Panc1 (cell line): ENCODE data around the gene MACF1. TPM values are rescaled to one million over a fixed set of nuclear protein-coding genes. Genes with fewer than 3 reads are reported as not detected.

Experiments
- ATAC-seq: fragments of 200-7000 bp; cut with Tn5 transposase; 2 replicates; pipeline ENCODE4 v1.9.1; 2020; ENCODE audit warnings: mild to moderate bottlenecking, moderate library complexity
- BruUV-seq: library from RNA; stranded (reverse); fragments of 400-500 nt; replicated peaks from 2 replicates; lab custom pipeline; 2021; lab: Mats Ljungman, UMichigan
- CTCF ChIA-PET: fragments of 300-600 bp; sonication (Branson Sonifier 250); formaldehyde crosslinking; loops from one replicate; lab custom pipeline; 2022; ENCODE audit warnings: antibody characterized with exemption; lab: Charles Lee
- POLR2A ChIA-PET: fragments of 300-600 bp; sonication (Branson Sonifier 250); formaldehyde crosslinking; loops from one replicate; lab custom pipeline; 2022; ENCODE audit warnings: antibody characterized with exemption; lab: Charles Lee
- DNase-seq: peaks from one replicate; pipeline ENCODE4 v3.0.0-alpha.2; 2010; ENCODE audit warnings: low read depth, low spot score
- H3K27ac ChIP-seq: 2 replicates; pipeline ENCODE4 v1.5.1; 2011; ENCODE audit warnings: mild to moderate bottlenecking, low read length, inconsistent platforms
- H3K27me3 ChIP-seq: fragments of 200-500 bp; sonication (Bioruptor generic); 2 replicates; pipeline ENCODE4 v1.6.0; 2014; ENCODE audit warnings: low read length, inconsistent platforms; ENCODE audit not compliant: control insufficient read depth, insufficient read depth
- H3K36me3 ChIP-seq: fragments of 200-500 bp; sonication (Bioruptor generic); 2 replicates; pipeline ENCODE4 v1.5.1; 2014; ENCODE audit warnings: inconsistent platforms, mild to moderate bottlenecking, low read length, moderate library complexity; ENCODE audit not compliant: control insufficient read depth, insufficient read depth
- H3K4me1 ChIP-seq: 2 replicates; pipeline ENCODE4 v1.5.1; 2011; ENCODE audit warnings: inconsistent platforms, mild to moderate bottlenecking, low read length, moderate library complexity; ENCODE audit not compliant: control insufficient read depth, insufficient read depth
- H3K4me3 ChIP-seq, 2 experiments: 2 replicates each; pipeline ENCODE4 v1.5.1; 2011 to 2012; ENCODE audit warnings: low read depth in 2 of 2, low read length in 2 of 2, mild to moderate bottlenecking in 2 of 2, inconsistent platforms in 1 of 2, moderate library complexity in 1 of 2
- H3K9me3 ChIP-seq: fragments of 200-500 bp; sonication (Bioruptor generic); 2 replicates; pipeline ENCODE4 v1.5.1; 2014; ENCODE audit warnings: low read depth, mild to moderate bottlenecking, inconsistent platforms, low read length, moderate library complexity; ENCODE audit not compliant: control insufficient read depth, insufficient read depth
- CTCF ChIP-seq: fragments of 450-650 bp; IDR thresholded peaks from 2 replicates; pipeline ENCODE4 v1.5.1; 2017; ENCODE audit warnings: mild to moderate bottlenecking
- POLR2AphosphoS5 ChIP-seq: IDR thresholded peaks from 2 replicates; pipeline ENCODE4 v1.6.1; 2012; ENCODE audit warnings: mild to moderate bottlenecking, low read depth, low read length, moderate library complexity
- SIN3A ChIP-seq: IDR thresholded peaks from 2 replicates; pipeline ENCODE4 v1.6.1; 2012; ENCODE audit warnings: low read depth, mild to moderate bottlenecking, low read length, moderate library complexity, borderline replicate concordance; ENCODE audit not compliant: insufficient read depth
- TCF7L2 ChIP-seq: IDR thresholded peaks from 2 replicates; pipeline ENCODE4 v1.6.1; 2011; ENCODE audit warnings: mild to moderate bottlenecking, low read depth, low read length, inconsistent platforms
- in situ Hi-C: cut with HindIII; loops from 2 replicates; pipeline ENCODE4 v1.10.0; 2016; ENCODE audit warnings: low sequenced_read_pairs, low pct_unique_long_range_greater_than_20kb
- intact Hi-C: fragments of 100-400 bp; cut with micrococcal nuclease; formaldehyde crosslinking; loops from one replicate; pipeline ENCODE4 v1.10.0; 2022; ENCODE audit not compliant: unreplicated experiment
- total RNA-seq: library from RNA; stranded (reverse); gene quantifications from one replicate; pipeline ENCODE4 v1.2.1, GENCODE V29; 2021; ENCODE audit not compliant: unreplicated experiment
- TF ChIP-seq, protein P1 (sequence below), 2 experiments: IDR thresholded peaks; 2 replicates each; pipeline ENCODE4 v1.6.1; 2011 to 2012; ENCODE audit warnings: low read depth in 2 of 2, control low read depth in 1 of 2, low read length in 1 of 2, mild to moderate bottlenecking in 1 of 2, moderate library complexity in 1 of 2; ENCODE audit not compliant: insufficient read depth in 1 of 2

The MACF1 gene
- total RNA-seq, 1 experiment from 2014 or later, result 413 TPM

DNA sequence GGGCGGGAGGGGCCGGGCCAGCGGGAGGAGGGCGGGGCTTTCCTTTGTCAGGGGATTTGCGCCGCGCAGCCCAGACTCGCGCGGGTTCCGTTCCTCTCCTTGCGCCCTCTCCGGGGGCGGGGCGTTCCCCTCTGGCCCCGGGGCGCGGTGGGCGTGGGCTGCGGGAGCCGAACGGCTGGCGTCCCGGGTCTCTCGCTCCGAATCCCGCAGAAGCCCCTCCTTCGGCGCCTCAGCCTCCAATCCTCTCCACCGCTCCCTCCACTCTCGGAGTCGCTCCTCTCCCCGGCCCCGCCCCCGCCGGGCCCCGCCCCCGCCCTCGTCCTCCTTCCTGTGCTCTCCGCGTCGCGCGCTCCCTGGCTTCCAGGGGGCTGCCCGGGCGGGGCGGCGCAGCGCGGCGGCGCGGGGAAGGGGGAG lies 204.2 kb downstream of the MACF1 start:
- Histone ChIP-seq H3K27ac (peak overlapping the region; percentile 100; the same call in 1 of the 2 replicates), H3K4me1 (peaks cover 72% of the 10 kb centered on the region), H3K27me3 (no peaks in the 10 kb centered on the region), H3K36me3 (no peaks in the 10 kb centered on the region; the same call in 1 of the 2 replicates), H3K9me3 (no peaks in the 10 kb centered on the region), H3K4me3 (peak overlapping the region; percentile 71 to 95)
- DNase-seq, result no peak
- ATAC-seq, result peak; percentile 87
- POLR2A ChIA-PET, result interaction anchor here (3.6 kb wide), 1 partner anchor 10 kb away, joined by 17 read pairs; no protein-coding TSS in a partner anchor
- CTCF ChIA-PET, result interaction anchor here (0.6 kb wide), 1 partner anchor 16 kb away, joined by 4 read pairs; no protein-coding TSS in a partner anchor
- BruUV-seq, result no TSS peak
- intact Hi-C loops, result loop anchor here (5.0 kb wide), 1 partner anchor 306 kb away; no protein-coding TSS in a partner anchor
- in situ Hi-C loops, result no loop called here
- TF ChIP-seq POLR2AphosphoS5 (peak; percentile 24; the same call in 1 of the 2 replicates), CTCF (no peak)

DNA sequence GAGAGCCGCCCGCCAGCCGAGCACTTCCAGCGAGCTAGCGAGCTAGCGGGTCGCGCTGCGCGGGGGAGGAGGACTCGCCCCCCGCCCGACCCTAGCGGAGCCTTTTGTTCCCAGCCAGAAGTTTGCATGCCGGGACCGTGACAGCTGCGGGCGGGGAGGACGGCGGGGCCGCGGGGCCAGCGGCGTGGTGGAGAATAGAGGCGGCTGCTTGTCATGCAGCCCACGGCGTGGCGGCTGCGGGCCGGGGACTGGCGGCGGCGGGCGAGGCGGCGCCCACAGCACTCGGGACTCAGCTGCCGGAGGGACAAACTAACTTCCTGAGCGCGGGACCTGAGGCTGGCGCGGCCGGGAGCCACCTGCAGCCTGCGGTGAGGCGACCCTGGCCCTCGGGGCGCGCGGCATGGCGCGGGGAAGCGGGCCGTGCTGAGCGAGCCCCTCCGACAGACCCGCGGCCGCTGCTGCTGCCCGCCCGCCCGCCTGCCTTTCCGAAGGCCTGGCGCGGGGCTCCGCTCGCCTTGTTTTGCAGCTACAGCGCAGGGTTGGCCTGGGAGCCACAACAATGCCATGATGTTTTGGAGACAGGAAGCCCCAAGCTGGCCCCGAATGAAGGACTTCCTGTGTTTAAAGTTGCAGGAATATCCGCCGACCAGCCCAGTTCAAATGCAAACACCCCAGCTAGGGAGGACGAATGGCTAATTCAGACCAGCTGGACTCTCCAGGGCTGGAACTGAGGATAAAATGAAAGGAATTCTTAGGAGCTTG lies 204.7 kb downstream of the MACF1 start:
- DNase-seq (no peak), ATAC-seq (peak; percentile 4; the same call in 1 of the 2 replicates)
- POLR2A ChIA-PET, result interaction anchor here (3.6 kb wide), 1 partner anchor 11 kb away, joined by 17 read pairs; no protein-coding TSS in a partner anchor
- peaks cover 76% of the 10 kb centered on the region for H3K4me1 ChIP-seq
- H3K27me3 ChIP-seq, result no peaks in the 10 kb centered on the region
- intact Hi-C loops, result loop anchor here (5.0 kb wide), 1 partner anchor 307 kb away; no protein-coding TSS in a partner anchor
- in situ Hi-C loops, result no loop called here
- TF ChIP-seq POLR2AphosphoS5 (no peak; the same call in 1 of the 2 replicates), SIN3A (no peak), CTCF (no peak), TCF7L2 (no peak)
- TF ChIP-seq, protein P1, sequence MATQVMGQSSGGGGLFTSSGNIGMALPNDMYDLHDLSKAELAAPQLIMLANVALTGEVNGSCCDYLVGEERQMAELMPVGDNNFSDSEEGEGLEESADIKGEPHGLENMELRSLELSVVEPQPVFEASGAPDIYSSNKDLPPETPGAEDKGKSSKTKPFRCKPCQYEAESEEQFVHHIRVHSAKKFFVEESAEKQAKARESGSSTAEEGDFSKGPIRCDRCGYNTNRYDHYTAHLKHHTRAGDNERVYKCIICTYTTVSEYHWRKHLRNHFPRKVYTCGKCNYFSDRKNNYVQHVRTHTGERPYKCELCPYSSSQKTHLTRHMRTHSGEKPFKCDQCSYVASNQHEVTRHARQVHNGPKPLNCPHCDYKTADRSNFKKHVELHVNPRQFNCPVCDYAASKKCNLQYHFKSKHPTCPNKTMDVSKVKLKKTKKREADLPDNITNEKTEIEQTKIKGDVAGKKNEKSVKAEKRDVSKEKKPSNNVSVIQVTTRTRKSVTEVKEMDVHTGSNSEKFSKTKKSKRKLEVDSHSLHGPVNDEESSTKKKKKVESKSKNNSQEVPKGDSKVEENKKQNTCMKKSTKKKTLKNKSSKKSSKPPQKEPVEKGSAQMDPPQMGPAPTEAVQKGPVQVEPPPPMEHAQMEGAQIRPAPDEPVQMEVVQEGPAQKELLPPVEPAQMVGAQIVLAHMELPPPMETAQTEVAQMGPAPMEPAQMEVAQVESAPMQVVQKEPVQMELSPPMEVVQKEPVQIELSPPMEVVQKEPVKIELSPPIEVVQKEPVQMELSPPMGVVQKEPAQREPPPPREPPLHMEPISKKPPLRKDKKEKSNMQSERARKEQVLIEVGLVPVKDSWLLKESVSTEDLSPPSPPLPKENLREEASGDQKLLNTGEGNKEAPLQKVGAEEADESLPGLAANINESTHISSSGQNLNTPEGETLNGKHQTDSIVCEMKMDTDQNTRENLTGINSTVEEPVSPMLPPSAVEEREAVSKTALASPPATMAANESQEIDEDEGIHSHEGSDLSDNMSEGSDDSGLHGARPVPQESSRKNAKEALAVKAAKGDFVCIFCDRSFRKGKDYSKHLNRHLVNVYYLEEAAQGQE (IDR thresholded peaks at IDR 0.05; ENCODE audit: insufficient read depth in 1 of 2, low read depth in 2 of 2, low read length in 1 of 2), result no peak
- peak overlapping the region; percentile 71 to 95 for H3K4me3 ChIP-seq
- H3K27ac ChIP-seq, result peak overlapping the region; percentile 95
- no TSS peak for BruUV-seq
- no peaks in the 10 kb centered on the region; the same call in 1 of the 2 replicates for H3K36me3 ChIP-seq
- no peaks in the 10 kb centered on the region for H3K9me3 ChIP-seq
- CTCF ChIA-PET, result no interaction called here
